Karpas-422 (cell line): ENCODE data around the gene COL16A1. TPM values are rescaled to one million over a fixed set of nuclear protein-coding genes. Genes with fewer than 3 reads are reported as not detected.

Experiments
- DNase-seq: peaks from one replicate; pipeline ENCODE4 v3.0.0-alpha.2; 2015
- H2AFZ ChIP-seq: fragments of 200-600 bp; sonication (generic); 2 replicates; pipeline ENCODE4 v1.6.1; 2014; ENCODE audit warnings: antibody characterized with exemption, low read length, mixed read lengths
- H3K27ac ChIP-seq: fragments of 200-600 bp; sonication (generic); 2 replicates; pipeline ENCODE4 v1.5.1; 2014; ENCODE audit warnings: mild to moderate bottlenecking, low read length, moderate library complexity
- H3K27me3 ChIP-seq: fragments of 200-600 bp; sonication (generic); 2 replicates; pipeline ENCODE4 v1.6.1; 2014; ENCODE audit warnings: low read length, mixed read lengths
- H3K36me3 ChIP-seq: fragments of 200-600 bp; sonication (generic); 2 replicates; pipeline ENCODE4 v1.6.1; 2014; ENCODE audit warnings: low read length, mixed read lengths; ENCODE audit not compliant: insufficient read depth
- H3K4me1 ChIP-seq: fragments of 200-600 bp; sonication (generic); 2 replicates; pipeline ENCODE4 v1.6.1; 2014; ENCODE audit warnings: mild to moderate bottlenecking, low read length, mixed read lengths
- H3K4me2 ChIP-seq: fragments of 200-600 bp; sonication (generic); 2 replicates; pipeline ENCODE4 v1.6.1; 2014; ENCODE audit warnings: low read length, low read depth, mild to moderate bottlenecking; ENCODE audit not compliant: poor library complexity, severe bottlenecking
- H3K4me3 ChIP-seq: fragments of 200-600 bp; sonication (generic); 2 replicates; pipeline ENCODE4 v1.5.1; 2014; ENCODE audit warnings: mild to moderate bottlenecking, antibody characterized with exemption, low read length, mixed read lengths
- H3K79me2 ChIP-seq: fragments of 200-600 bp; sonication (generic); 2 replicates; pipeline ENCODE4 v1.6.1; 2014; ENCODE audit warnings: mild to moderate bottlenecking, low read length, mixed read lengths
- H3K9ac ChIP-seq: fragments of 200-600 bp; sonication (generic); 2 replicates; pipeline ENCODE4 v1.6.0; 2014; ENCODE audit warnings: low read length
- H3K9me2 ChIP-seq: fragments of 200-600 bp; sonication (generic), shearing (Covaris generic); replicated peaks from 2 replicates; pipeline ENCODE4 v1.6.0; 2014; ENCODE audit warnings: mild to moderate bottlenecking, low read length, moderate library complexity; ENCODE audit not compliant: insufficient read depth
- H3K9me3 ChIP-seq: fragments of 300-700, 200-600 bp; sonication (generic); 2 replicates; pipeline ENCODE4 v1.6.1; 2014; ENCODE audit warnings: low read length, mixed read lengths
- H4K20me1 ChIP-seq: fragments of 200-600 bp; sonication (generic); 2 replicates; pipeline ENCODE4 v1.6.1; 2014; ENCODE audit warnings: mild to moderate bottlenecking, antibody characterized with exemption, low read length, low read depth; ENCODE audit not compliant: insufficient read depth
- total RNA-seq: library from RNA; depleted of rRNA; stranded (reverse); fragments of >200 nt; shearing (Covaris generic); gene quantifications from 2 replicates; pipeline ENCODE4 v1.2.3, GENCODE V29; 2014; ENCODE audit warnings: low replicate concordance

Gene COL16A1
- total RNA-seq, 1 experiment from 2014 or later: not detected

DNA sequence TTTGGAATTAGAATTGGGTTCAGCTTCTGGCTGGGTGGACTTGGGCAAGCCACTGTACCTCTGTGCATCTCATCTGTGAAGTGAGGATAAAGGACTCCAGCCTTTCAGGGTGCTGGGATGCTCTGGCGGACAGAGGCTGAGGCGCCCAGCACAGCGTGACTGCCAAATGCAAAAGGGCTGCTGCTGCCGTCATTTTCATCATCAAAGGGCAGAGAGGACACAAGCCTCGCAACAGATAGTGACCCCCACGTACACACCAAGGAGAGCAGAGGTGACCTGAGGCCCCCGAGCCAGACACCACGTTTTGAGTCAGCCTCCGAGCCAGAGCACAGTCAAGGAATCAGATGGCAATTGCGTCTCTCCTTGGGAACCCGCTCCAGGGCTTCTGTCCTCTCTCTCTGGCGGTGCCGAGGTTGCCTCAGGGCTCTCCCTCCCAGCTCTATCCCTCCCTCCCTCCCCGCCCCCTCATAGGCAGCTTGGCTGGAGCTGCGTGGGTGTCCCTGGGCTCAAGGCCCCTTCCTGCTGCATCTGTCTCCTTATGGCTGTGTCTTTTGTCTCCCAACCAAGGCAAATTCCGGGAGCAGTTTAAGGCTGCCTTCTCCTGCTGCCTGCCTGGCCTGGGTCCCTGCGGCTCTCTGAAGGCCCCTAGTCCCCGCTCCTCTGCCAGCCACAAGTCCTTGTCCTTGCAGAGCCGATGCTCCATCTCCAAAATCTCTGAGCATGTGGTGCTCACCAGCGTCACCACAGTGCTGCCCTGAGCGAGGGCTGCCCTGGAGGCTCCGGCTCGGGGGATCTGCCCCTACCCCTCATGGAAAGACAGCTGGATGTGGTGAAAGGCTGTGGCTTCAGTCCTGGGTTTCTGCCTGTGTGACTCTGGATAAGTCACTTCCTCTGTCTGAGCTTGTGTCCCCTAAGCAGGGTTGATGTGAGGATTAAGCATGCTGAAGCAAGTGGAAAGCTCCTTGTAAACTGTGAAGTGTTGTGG, 77.3 kb downstream of the COL16A1 start:
- no peaks in the 10 kb centered on the region for H4K20me1 ChIP-seq
- no peak overlapping the region for H3K4me2 ChIP-seq
- no peak overlapping the region for H3K27ac ChIP-seq
- no peak overlapping the region for H3K9ac ChIP-seq
- H3K36me3 ChIP-seq: no peaks in the 10 kb centered on the region
- H3K9me3 ChIP-seq: no peaks in the 10 kb centered on the region
- H3K9me2 ChIP-seq: no peaks in the 10 kb centered on the region
- no peak overlapping the region for H3K4me3 ChIP-seq
- no peak for DNase-seq
- no peaks in the 10 kb centered on the region for H3K27me3 ChIP-seq
- H2AFZ ChIP-seq: no peak overlapping the region
- no peaks in the 10 kb centered on the region for H3K4me1 ChIP-seq
- H3K79me2 ChIP-seq: no peaks in the 10 kb centered on the region

DNA sequence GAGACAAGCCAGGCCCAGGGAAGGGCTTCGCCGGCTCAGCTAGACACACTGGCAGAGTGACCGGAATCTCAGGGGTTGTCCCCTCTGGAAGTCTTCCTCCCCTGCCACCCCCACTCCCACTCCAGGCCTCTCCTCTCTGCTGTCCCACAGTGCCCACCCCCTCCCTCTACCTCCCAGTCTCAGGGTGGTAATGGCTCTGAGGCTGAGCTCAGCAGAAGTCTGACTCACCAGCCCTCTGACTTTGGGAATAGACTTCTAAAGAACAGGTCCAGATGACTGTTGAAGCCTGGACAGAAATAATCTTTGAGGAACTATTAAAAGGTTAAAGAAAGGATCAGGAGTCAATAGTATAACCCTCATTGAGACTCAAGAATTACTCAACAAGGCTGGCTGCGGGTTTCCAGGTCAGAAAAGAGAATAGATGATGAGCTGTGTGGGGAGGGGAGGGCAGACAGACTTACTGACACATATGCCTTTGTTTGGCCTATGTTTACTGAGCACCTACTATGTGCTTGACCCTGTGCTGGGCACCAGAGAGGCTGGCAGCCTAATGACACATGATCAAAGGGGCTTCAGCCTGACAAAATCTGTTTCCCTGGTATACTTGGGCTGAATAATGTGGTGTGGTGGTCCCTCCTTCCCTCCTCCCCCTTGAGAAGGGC, 78.1 kb downstream of the COL16A1 start:
- no peak for DNase-seq
- Histone ChIP-seq H3K4me2 (no peak overlapping the region), H3K27ac (no peak overlapping the region)

DNA sequence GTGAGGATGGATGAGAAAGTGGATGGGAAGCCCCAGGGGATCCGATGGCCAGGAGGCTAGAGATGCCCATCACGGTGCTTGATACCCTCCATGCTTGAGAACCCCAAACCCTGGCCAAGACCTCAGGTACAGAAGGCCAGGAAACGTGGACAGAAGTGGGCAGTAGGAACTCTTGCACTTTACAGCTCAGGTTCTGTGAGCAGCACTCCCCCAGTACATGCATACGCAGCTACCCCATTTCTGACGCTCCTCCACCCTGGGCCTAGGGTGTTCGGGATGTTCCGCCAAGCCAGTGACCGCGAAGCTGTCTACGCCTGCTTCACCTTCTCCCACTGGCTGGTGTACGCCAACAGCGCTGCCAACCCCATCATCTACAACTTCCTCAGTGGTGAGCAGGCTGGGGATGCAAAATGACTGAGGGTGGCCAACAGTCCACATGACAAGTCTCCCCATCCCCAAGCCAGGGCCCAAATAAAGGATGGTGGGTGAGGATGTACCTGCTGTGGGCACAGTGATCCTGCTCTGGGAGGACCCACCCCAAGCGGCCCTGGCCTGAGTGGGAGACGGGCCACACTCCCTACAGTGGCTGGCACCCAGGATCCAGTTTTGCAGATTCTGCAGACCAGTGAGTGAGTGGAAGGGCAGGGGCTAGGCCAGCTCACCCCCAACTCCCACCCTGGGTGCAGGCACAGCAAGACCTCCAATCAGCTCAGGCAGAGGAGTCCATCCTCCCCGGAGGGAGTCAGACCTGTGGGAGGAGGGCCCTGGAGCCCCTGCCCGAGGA, 78.9 kb downstream of the COL16A1 start:
- Histone ChIP-seq H3K27ac (no peak overlapping the region), H2AFZ (no peak overlapping the region), H3K4me2 (no peak overlapping the region), H3K79me2 (no peaks in the 10 kb centered on the region), H3K4me1 (no peaks in the 10 kb centered on the region), H3K9me3 (no peaks in the 10 kb centered on the region), H3K9ac (no peak overlapping the region), H3K4me3 (no peak overlapping the region), H3K27me3 (no peaks in the 10 kb centered on the region), H3K9me2 (no peaks in the 10 kb centered on the region), H3K36me3 (no peaks in the 10 kb centered on the region), H4K20me1 (no peaks in the 10 kb centered on the region)
- no peak for DNase-seq

More for the DNA sequence above, 78.1 kb downstream of the COL16A1 start:
- Histone ChIP-seq H2AFZ (no peak overlapping the region), H3K27me3 (no peaks in the 10 kb centered on the region), H3K4me3 (no peak overlapping the region), H3K9me2 (no peaks in the 10 kb centered on the region), H3K9me3 (no peaks in the 10 kb centered on the region), H3K4me1 (no peaks in the 10 kb centered on the region), H3K36me3 (no peaks in the 10 kb centered on the region), H4K20me1 (no peaks in the 10 kb centered on the region), H3K79me2 (no peaks in the 10 kb centered on the region), H3K9ac (no peak overlapping the region)

DNA sequence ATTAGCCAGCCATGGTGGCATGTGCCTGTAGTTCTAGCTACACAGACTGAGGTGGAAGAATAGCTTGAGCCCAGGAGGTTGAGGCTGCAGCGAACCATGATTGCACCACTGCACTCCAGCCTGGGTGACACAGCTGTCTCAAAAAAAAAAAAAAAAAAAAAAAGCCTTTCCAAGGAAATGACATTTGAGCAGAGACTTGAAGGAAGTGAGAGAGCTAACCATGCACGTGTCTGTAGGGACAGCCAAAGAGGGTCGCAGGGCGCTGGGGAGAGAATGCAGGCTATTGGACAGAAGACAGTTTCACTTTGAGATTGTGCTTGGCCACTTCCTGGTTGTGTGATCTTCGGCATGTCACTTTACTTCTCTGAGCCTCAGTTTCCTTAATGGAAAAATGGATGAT, 79.5 kb downstream of the COL16A1 start:
- Histone ChIP-seq H2AFZ (no peak overlapping the region), H3K4me1 (no peaks in the 10 kb centered on the region), H3K79me2 (no peaks in the 10 kb centered on the region), H3K4me2 (no peak overlapping the region), H4K20me1 (no peaks in the 10 kb centered on the region), H3K9ac (no peak overlapping the region), H3K4me3 (no peak overlapping the region), H3K36me3 (no peaks in the 10 kb centered on the region), H3K27ac (no peak overlapping the region), H3K27me3 (no peaks in the 10 kb centered on the region), H3K9me3 (no peaks in the 10 kb centered on the region), H3K9me2 (no peaks in the 10 kb centered on the region)
- no peak for DNase-seq

DNA sequence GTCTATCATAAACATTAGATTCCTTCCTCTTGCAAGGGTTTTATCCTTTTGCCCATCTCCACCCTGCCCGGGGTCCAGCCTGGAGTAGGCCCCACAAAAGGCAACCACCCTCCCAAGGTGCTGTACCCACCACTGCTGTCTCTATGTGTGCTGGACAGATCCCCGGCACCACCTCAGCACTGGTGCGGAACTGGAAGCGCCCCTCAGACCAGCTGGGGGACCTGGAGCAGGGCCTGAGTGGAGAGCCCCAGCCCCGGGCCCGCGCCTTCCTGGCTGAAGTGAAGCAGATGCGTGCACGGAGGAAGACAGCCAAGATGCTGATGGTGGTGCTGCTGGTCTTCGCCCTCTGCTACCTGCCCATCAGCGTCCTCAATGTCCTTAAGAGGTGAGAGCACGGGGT, 80.5 kb downstream of the COL16A1 start:
- H3K4me2 ChIP-seq: no peak overlapping the region
- no peaks in the 10 kb centered on the region for H3K9me3 ChIP-seq
- H3K9me2 ChIP-seq: no peaks in the 10 kb centered on the region
- H3K79me2 ChIP-seq: no peaks in the 10 kb centered on the region
- no peak overlapping the region for H3K9ac ChIP-seq
- H3K27ac ChIP-seq: no peak overlapping the region
- no peaks in the 10 kb centered on the region for H3K4me1 ChIP-seq
- H3K4me3 ChIP-seq: no peak overlapping the region
- H3K27me3 ChIP-seq: no peaks in the 10 kb centered on the region
- H2AFZ ChIP-seq: no peak overlapping the region
- no peak for DNase-seq
- H3K36me3 ChIP-seq: no peaks in the 10 kb centered on the region
- H4K20me1 ChIP-seq: no peaks in the 10 kb centered on the region

DNA sequence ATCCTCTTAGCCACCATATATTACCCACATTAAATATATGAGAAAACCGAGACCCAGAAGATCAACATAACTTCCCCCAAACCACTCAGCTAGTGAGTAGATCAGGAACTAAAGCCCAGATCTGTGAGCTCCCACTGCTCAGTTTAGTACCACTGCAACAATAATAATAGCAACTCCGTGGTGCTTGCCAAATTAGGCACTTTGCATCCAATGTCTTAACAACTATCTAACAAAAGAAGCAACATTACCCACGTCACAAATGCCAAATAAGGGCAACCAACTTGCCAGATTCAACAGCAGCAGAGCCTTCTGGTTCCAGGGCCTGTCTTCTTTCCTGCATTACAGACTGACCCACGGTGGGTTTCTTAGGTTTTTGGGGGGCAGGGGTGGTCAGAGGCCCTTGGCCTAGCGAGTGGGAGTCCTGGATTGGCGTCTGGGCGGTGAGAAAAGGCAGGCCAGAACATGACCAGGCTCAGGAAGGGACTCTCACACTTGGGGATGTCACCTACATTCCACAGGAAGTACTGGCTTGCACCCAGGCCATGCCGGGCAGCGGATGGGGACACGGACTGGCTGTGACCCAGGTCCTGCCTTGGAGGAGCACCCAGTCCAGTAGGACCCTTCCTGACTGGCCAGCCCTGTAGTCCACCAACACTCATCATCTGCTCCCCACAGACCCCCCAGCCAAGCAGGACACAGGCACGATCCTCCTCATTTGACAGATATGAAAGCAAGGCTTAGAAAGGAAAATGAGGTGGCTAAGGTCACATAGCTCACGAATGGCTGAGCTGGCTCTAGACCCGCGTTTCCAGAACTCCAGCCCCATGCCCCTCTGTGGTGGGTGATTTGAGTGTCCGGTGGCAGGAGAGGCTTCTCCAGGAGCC, 81.7 kb downstream of the COL16A1 start:
- Histone ChIP-seq H3K4me2 (no peak overlapping the region), H3K9me3 (no peaks in the 10 kb centered on the region), H2AFZ (no peak overlapping the region), H4K20me1 (no peaks in the 10 kb centered on the region), H3K9me2 (no peaks in the 10 kb centered on the region), H3K79me2 (no peaks in the 10 kb centered on the region), H3K27ac (no peak overlapping the region), H3K36me3 (no peaks in the 10 kb centered on the region), H3K4me1 (peaks cover 2% of the 10 kb centered on the region; the same call in 1 of the 2 replicates), H3K4me3 (no peak overlapping the region), H3K9ac (no peak overlapping the region), H3K27me3 (no peaks in the 10 kb centered on the region)
- DNase-seq: no peak

DNA sequence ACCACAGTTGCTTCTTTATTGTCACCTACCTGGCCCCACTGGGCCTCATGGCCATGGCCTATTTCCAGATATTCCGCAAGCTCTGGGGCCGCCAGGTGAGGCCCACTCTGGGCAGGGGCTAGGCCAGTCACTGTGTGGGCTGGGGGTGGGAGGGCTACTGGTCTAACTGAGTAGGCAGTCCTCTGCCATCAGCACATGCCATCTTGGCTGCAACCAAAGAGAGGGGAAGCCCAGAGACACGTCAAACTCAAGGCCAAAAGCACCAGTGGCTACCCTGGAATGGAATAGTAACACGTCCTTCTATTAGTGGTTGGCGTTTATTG, 82.4 kb downstream of the COL16A1 start:
- Histone ChIP-seq H4K20me1 (no peaks in the 10 kb centered on the region), H3K36me3 (no peaks in the 10 kb centered on the region), H3K9me2 (no peaks in the 10 kb centered on the region), H3K27me3 (no peaks in the 10 kb centered on the region), H3K79me2 (no peaks in the 10 kb centered on the region), H3K4me3 (no peak overlapping the region), H3K4me1 (peaks cover 2% of the 10 kb centered on the region; the same call in 1 of the 2 replicates), H3K9ac (no peak overlapping the region), H3K4me2 (no peak overlapping the region), H3K27ac (no peak overlapping the region), H3K9me3 (no peaks in the 10 kb centered on the region), H2AFZ (no peak overlapping the region)
- no peak for DNase-seq
